ENCODE data around the gene TCAIM. TPM values are rescaled to one million over a fixed set of nuclear protein-coding genes. Genes with fewer than 3 reads are reported as not detected.

Gene TCAIM
- total and polyA plus RNA-seq, 9 of the 15 experiments (the other 6 are each of a cell fraction or from before 2014, with no cell fraction given), result 19.7 to 53.3 (median 36.9) TPM

- no peaks in the 10 kb centered on the region for H3K79me2 ChIP-seq (ENCODE audit: control insufficient read depth, insufficient read depth, low read length)
- no peak for DNase-seq (ENCODE audit: extremely low read depth in 1 of 4, low spot score in 3 of 4)
- no peak for ATAC-seq
- H3K36me3 ChIP-seq (ENCODE audit: control insufficient read depth, insufficient read depth, low read length), result no peaks in the 10 kb centered on the region
- in situ Hi-C loops (cut with MboI), result no loop called here
- no peak overlapping the region for H3K4me2 ChIP-seq (ENCODE audit: insufficient read depth, low read length)
- no peaks in the 10 kb centered on the region for H3K9me1 ChIP-seq (ENCODE audit: control insufficient read depth, insufficient read depth, low read length)
- CTCF ChIA-PET (ENCODE audit: low intra/inter-chr PET ratio), result no interaction called here
- H3K9me3 ChIP-seq (replicated peaks; ENCODE audit: control insufficient read depth, insufficient read depth, low read depth, low read length), result no peaks in the 10 kb centered on the region
- H3K27me3 ChIP-seq (ENCODE audit: control insufficient read depth in 2 of 2, insufficient read depth in 2 of 2, low read length in 2 of 2), result no peaks in the 10 kb centered on the region
- POLR2A ChIA-PET, result interaction anchor here (0.6 to 1.4 kb wide), 5 partner anchors 8 to 1946 kb away, joined by 3 to 5 read pairs (median 3); no protein-coding TSS in a partner anchor
- H3K4me3 ChIP-seq, result no peak overlapping the region
- no peaks in the 10 kb centered on the region for H4K20me1 ChIP-seq (replicated peaks; ENCODE audit: control insufficient read depth, insufficient read depth, low read length)
- 21% methylated on average over 2 of the region's 2 CpGs for WGBS (ENCODE audit: insufficient coverage, low coverage, missing lambda C conversion rate)
- no peak overlapping the region for H3K9ac ChIP-seq (ENCODE audit: insufficient read depth in 1 of 2, low read depth in 2 of 2, low read length in 2 of 2)
- no peak for TF ChIP-seq RBM22 (IDR thresholded peaks at IDR 0.05; ENCODE audit: low read depth, low read length, poor library complexity, severe bottlenecking)
- TF ChIP-seq PKNOX1 (IDR thresholded peaks at IDR 0.05), result peak; percentile 17; the same call in 1 of the 2 replicates
- no peak for FAIRE-seq
- no peaks in the 10 kb centered on the region; a peak in 1 of 5 replicates for H3K4me1 ChIP-seq (replicated peaks in 1 of 2; ENCODE audit: control insufficient read depth in 2 of 2, insufficient read depth in 2 of 2, low read length in 2 of 2)
- peak overlapping the region; percentile 12; the same call in 1 of the 2 replicates for H2AFZ ChIP-seq (ENCODE audit: low read depth, low read length)
- no peak overlapping the region for H3K27ac ChIP-seq (ENCODE audit: extremely low read depth, low read depth, low read length)
- no TSS peak for BruUV-seq (replicated peaks)
- intact Hi-C loops (cut with micrococcal nuclease), result no loop called here
Measured at GRCh38 chr3:44292276-44292675, 46.3 kb upstream of the TCAIM start.

GRCh38 chr3:44292947-44293346 is 45.6 kb upstream of the TCAIM start:
- ChIA-PET CTCF (ENCODE audit: low intra/inter-chr PET ratio) (no interaction called here), POLR2A (interaction anchor here (0.6 to 1.4 kb wide), 3 partner anchors 8 to 279 kb away, joined by 3 to 4 read pairs (median 3); no protein-coding TSS in a partner anchor)
- H4K20me1 ChIP-seq (replicated peaks; ENCODE audit: control insufficient read depth, insufficient read depth, low read length), result no peaks in the 10 kb centered on the region
- no peak for ATAC-seq
- DNase-seq (ENCODE audit: extremely low read depth in 1 of 4, low spot score in 3 of 4), result no peak
- 53% methylated on average over 1 of the region's 1 CpG for WGBS (ENCODE audit: insufficient coverage, low coverage, missing lambda C conversion rate)
- no peak for FAIRE-seq
- BruUV-seq (replicated peaks), result no TSS peak
- H3K27ac ChIP-seq (ENCODE audit: extremely low read depth, low read depth, low read length), result no peak overlapping the region
- H3K79me2 ChIP-seq (ENCODE audit: control insufficient read depth, insufficient read depth, low read length), result no peaks in the 10 kb centered on the region
- no peaks in the 10 kb centered on the region for H3K9me3 ChIP-seq (replicated peaks; ENCODE audit: control insufficient read depth, insufficient read depth, low read depth, low read length)
- H3K4me1 ChIP-seq (replicated peaks in 1 of 2; ENCODE audit: control insufficient read depth in 2 of 2, insufficient read depth in 2 of 2, low read length in 2 of 2), result no peaks in the 10 kb centered on the region; a peak in 1 of 5 replicates
- no peaks in the 10 kb centered on the region for H3K36me3 ChIP-seq (ENCODE audit: control insufficient read depth, insufficient read depth, low read length)
- H3K4me3 ChIP-seq, result no peak overlapping the region
- H2AFZ ChIP-seq (ENCODE audit: low read depth, low read length), result no peak overlapping the region
- H3K9ac ChIP-seq (ENCODE audit: insufficient read depth in 1 of 2, low read depth in 2 of 2, low read length in 2 of 2), result no peak overlapping the region
- no peaks in the 10 kb centered on the region for H3K27me3 ChIP-seq (ENCODE audit: control insufficient read depth in 2 of 2, insufficient read depth in 2 of 2, low read length in 2 of 2)
- in situ Hi-C loops (cut with MboI), result no loop called here
- H3K4me2 ChIP-seq (ENCODE audit: insufficient read depth, low read length), result no peak overlapping the region
- H3K9me1 ChIP-seq (ENCODE audit: control insufficient read depth, insufficient read depth, low read length), result no peaks in the 10 kb centered on the region
- intact Hi-C loops (cut with micrococcal nuclease), result no loop called here
- no peak for TF ChIP-seq ZNF407 (IDR thresholded peaks at IDR 0.05; ENCODE audit: low read depth)
- TF ChIP-seq ZBTB26 (CRISPR knock-in tag; IDR thresholded peaks at IDR 0.05), result no peak

All from K562 (cell line).